GM19328 (cell line): ENCODE results near the gene RNF220.

Experiments used
- ATAC-seq: cut with Tn5 transposase; IDR thresholded peaks from one replicate; pipeline ENCODE4 v1.9.1; 2021; ENCODE audit warnings: mild to moderate bottlenecking, moderate library complexity; ENCODE audit not compliant: unreplicated experiment

Gene RNF220

DNA sequence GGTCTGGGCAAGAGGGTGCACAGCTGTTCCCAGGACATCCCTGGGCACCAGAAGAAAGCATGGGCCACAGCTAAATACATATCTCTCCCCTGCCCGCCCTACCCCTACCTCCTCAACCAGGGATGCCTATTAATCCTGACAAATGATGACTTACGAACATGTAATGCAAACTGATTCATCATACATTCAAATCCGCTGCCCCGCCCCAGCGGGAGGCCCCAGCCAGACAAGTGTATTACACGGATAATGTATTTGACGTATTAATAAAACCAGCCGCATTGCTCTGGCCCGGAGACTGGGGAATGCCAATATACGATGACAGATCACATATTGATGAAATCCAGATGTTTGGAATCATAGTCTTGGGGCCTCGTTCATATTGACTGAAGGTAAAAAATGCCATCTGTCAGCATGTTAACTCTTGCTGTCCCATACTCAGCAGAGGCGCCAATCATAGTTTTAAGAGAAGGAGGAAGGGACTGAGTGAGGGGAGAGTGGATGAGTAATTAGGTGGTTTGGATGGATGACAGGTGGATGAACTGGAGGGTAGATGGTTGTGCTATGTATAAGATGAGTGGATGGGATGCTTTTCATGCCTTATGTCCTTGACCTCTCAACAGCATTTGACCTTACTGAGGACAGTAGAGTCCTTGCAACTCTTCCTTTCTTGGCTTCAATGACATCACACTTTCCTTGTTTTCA is 201.0 kb downstream of the RNF220 start:
- no peak for ATAC-seq

DNA sequence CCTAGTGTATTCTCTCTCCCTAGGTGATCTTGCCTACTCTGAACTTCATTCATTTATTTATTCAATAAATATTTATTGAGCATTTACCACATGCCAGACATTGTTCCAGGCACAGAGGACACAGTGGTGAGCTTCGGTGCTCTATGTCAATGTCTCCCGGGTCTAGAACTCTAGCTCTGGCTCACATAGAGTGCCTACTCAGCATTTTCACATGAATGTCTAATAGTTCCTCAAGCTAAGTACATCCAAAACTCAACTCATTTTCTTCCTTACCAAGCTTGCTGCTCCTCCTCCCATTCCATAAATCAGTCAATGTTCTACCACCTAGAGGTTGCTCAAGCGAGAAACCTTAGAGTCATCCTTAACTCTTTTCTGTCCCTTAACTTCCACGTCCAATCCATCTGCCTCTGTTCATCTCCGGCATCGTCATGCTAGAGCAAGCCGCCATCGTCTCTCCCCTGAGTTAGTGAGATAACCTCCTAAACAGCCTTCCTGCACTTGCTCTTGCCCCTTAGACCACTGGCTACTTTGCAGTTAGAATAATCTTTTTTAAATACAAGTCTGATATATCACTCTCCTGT is 201.7 kb downstream of the RNF220 start:
- ATAC-seq = no peak

DNA sequence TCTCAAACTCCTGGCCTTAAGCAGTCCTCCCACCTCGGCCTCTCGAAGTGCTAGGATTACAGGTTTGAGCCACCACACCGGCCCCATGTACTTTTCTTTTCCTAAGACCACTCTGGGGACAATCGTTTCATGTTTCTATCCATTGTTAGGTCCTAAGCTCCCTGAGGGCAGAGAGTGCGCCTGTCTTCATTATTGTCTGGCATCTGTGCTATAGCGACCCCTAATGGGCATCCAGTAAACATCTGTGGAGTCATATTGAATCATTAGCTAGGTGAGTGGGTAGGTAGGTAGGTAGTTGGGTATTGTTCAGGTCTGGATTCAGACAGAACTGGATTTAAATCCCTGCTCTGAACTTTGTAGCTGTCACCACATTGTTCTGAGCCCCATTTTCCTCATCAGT is 203.1 kb downstream of the RNF220 start:
- no peak for ATAC-seq

DNA sequence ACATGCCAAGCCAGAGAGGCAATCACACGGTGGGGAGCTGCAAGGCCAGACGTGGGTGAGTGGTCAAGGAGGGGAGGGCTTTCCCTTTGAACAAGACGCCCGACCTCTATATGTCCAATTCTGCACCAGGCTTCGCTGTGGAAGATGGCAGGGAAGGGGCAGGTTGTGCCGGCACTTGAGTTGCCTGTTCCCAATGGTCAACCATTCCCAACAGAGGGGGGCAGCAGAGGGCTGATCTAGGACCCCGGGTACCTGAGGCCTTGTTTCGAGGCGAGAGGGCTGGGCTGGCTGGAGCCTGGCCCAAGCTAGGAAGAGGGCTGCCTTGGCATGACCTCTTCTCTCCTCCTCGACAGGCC is 204.3 kb downstream of the RNF220 start:
- no peak for ATAC-seq

DNA sequence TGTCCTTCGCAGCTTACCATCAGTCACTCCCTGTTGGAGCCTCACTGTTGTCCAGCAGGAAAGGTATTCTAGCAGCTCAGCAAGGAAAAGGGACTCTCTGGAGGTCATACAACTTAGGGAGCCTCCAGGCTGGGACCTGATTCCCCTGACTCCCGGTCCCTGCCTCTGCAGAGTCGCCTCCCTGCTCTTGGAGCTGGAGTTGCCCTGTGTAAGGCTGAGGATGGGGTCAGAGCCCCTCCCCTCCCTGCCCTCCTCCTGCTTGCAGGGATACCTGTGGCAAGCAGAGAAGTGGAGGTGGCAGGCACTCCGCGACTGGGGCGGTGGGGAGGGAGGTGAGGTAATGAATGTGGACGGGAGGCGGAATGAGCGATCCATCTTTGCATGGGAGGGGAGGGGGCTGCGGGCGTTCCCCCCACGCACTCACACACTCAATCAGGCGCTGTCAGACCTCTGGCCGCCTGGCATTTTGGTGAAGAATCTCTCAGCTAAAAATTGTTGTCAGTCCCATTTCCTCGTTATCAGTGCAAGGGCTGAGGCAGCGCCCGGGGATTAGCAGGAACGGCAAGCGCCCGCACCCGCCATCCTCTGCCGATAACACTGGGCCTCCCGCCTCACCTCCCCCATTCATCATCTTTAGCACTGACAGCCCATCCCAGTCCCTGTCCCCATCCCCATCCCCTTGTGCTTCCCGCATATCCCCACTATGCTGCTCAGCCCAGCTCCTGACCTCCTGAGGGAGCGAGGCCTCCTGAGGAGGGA is 204.9 kb downstream of the RNF220 start:
- no peak for ATAC-seq

DNA sequence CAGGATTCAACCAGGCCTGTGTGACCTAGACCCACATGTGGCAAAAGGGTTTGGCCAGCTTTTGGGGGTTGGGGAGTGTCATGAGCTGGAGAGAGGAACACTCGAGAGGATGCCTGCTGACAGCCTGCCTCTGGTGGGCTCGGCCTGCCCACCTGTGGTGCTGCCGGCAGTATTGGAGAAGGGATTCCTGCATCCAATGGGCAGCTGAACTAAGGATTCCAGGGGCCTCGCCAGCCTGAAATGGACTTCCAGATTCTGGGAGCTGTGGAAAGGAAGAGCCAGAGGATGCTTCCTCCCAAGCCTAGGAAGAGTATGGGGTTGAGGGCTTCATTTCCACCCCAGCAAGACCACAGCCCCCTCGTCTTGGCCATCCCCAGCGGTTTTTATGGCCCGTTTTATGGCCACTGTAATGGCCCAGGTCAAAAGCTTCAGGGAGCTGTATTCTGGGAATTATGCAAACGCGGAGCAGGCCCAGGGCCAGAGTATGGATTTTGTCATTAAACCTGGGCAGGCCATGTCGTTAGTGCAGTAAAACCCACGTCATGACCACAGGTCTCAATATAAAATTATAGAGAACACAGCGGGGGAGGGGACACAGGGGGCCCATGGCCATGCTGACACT is 205.6 kb downstream of the RNF220 start:
- no peak for ATAC-seq

DNA sequence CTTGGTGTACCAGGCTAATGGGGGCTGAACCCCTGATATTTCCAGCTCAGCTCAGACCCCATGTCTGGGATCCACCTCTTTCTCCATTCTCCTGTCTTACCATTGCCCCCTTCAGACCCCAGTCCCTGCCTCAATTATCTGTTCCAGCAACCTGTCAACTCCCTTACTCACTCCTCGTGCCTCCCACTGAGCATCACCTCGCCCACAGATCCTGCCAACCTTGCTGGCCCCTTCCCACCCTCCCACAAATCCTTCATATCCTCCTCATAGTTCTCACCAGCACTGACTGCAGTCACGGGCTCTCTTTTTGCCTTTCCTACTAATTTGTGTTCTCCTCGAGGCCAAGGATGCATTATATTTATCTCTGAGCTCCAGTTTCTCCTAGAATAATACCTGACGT is 206.4 kb downstream of the RNF220 start:
- no peak for ATAC-seq

DNA sequence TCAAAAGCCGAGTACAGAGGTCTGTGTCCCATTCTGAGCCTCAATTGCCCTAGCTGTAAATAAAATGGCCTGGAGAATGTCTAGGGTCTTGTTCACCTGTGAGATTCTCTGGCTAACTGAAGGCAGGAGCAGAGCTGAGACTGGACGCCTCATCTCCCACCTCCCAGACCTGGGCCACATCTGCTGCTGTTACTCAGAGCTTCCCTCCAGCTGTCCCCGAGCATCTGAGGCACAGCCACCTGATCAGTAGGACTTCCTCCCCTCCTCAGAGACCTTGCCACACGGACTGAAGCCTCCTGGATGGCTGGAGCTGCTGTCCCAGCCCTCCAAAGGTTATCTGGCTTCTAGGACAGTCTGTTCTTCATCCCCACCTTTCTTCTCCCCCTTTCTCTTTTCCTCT is 206.8 kb downstream of the RNF220 start:
- no peak for ATAC-seq

DNA sequence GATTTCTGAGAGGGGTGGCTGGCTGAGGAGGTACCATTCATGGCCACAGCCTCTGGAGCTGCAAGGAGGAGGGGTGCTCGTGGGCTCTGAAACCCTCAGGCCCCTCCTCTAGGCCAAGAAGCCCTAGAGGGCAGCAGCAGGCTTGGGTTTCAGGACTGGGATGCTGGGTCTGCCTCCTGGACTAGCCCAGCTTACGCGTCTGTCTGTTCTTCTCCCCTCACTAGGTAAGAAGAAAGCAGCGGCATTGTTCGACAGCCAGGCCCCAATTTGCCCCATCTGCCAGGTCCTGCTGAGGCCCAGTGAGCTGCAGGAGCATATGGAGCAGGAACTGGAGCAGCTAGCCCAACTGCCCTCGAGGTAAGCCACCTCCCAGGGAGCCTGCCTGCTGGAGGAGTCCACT is 208.9 kb downstream of the RNF220 start:
- no peak for ATAC-seq

DNA sequence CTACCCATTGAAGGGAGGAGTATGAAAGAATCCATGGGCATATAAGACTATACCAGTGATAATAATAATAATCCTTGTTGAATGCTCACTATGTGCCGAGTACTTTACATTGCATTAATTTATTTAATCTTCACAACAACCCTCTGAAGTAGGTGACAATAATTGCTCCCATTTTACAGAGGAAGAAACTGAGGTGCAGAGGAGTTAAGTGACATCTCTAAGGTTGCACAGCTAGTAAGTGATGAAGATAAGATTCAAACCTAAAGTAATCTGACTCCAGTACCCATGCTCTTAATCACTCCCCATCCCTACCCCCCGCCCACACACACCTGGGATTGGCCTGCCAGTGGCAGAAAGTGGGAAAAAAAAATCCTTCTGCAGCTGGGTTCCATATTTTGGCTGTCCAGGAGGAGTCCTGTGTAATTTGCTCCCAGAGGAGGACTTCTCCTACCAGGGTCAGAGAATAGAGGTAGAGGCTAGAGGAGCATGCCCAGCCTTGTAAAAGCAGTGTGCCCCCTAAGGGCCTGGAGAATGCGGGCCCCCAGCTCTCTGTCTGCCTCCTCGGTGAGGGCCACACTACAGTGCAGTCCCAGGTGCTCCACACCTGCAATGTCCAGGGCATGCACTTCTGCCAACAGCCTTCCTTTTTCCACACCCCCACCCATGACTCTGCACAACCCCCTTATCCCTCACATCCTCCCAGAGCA is 211.4 kb downstream of the RNF220 start:
- no peak for ATAC-seq

DNA sequence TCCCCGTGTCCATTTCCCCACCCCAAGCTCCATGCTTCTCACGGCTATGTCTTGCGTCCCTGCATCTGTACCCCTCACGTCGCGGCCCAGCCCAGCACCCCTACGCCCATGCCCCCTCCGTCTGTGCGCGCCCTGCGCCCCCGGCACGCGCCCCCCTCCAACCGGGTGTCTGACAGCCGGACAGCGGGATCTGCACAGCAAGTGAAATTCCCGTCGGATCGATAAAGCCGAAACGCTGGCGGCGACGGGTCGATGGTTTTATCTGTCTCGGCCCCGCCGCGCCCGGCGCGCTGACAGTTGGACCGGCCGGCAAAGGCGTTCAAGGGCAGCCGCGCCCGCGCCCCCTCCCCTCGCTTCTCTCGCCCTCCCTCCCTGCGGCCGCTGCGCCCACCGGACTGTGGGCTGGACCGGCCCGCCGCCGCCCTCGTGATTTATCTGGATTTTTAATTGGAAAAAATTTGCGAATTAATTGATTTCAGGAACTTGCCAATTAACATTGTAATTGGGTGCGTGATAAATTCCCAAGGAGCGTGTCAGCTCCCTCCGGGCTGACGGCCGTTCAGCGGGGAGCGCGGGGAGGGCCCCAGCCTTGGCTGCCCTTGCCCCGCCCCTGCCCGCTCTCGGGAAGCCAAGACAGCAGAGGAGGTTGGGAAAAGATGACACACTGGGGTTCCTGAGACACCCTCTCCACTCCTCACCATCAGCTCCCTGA is 212.1 kb downstream of the RNF220 start:
- ATAC-seq = no peak

DNA sequence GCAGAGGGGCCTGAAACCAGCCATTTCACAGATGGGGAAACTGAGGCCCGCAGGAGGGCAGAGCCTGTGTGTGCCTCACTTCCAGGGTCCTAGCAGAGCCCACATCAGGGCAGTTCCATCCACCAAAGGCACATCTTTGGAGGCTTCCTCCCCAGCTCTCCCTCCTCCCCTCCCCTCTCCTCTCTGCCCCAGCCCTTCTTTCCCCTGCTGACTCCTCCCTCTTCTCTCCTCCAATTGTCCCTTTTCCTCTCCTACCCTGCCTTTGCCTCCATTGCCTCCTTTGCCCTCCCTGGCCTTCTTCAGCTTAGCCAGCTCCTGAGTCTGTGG is 212.6 kb downstream of the RNF220 start:
- ATAC-seq = no peak

DNA sequence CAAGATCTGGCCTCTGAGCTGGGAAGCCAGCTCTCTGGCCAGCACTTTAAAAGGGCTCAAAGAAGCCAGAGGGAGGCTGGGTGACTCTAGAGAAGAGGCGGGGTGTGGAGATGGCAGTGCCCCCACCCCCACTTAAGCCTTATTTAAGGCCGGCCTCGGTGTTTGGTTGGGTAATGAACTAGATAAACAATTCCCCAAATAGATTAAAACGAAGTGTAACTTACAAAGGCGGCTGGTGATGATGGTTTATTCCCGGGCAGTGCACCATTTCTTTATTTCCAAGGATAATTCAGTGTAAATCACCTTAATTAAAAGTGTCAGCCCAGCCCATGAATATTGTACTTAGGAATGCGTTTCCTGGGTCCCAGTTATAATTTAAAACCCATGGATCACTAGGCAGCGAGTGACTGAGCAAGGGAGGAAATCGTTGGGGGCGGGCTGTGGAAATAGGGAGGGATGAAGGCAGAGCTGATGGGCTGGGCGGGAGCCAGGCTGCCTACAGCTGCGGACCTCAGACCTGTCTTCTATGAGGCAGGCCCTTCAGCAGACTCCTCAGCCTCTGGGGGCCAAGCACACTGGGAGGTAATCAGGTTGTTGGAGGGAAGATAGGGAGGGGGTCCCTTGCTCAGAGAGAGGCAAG is 214.3 kb downstream of the RNF220 start:
- no peak for ATAC-seq

DNA sequence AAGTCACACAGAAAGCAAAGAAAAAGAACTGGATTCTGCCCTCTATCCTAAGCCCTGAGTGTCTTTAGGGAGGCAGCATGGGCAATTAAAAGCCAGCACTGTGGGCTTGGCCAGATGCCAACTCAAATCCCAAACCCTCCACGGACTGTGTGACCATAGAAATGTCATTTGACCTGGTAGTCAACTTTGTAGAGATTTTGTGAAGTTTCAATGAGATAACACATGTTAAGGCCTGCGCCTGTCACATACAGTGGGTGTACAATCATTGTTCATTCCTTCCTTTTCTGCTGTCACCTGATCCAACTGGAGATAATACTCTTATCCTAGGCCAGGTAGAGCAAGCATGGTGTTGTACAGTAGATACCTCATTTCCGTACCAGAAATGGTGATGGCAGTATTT is 215.0 kb downstream of the RNF220 start:
- ATAC-seq = no peak

DNA sequence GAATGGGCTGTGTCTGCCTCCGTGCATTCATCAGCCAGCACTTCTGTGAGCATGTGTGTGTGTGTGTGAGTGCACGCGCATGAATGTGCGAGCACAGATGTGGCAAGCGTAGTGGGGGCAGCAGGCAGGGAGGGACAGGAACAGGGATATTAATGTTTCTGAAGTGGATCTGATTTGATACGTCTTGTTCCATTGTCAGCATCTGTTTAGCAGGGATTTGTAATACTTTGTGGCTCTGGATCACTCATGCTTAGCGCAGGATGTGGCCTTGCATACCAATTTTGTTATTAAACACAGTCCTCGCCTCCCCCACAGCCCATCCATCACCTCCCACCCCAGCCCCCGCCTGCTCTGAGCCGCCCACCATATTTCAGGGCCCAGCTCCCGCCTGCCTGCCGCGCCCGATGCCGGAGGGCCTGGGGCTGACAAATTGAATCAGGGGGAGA is 216.8 kb downstream of the RNF220 start:
- no peak for ATAC-seq

DNA sequence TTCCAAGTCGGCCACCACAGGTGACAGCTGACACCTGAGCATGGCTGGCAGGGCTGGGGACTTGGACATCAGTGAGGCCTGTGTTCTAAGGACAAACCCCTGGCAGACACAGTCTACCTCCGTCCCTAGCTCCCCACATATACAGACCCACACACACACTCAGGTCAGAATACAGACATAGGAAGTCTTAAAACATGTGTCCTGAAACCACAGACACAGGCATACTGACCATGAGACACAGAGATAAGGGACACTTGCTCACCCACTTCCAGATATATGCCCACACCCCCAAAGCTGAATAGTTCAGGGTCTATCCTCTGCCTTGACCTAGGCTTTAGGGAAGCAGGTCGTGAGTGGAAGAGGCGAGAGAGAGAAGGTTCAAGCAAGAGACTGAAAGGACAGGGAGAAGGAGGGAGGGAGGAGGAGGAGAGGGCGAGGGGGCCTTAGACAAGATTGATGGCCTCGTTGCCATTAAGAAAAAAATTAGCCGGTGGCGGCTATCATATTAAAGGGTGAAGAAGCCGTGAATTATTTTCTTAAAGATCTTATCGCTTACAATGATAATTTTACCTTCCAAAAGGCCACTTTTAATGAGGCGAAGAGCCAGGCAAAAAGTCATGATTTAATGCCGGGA is 219.3 kb downstream of the RNF220 start:
- no peak for ATAC-seq

DNA sequence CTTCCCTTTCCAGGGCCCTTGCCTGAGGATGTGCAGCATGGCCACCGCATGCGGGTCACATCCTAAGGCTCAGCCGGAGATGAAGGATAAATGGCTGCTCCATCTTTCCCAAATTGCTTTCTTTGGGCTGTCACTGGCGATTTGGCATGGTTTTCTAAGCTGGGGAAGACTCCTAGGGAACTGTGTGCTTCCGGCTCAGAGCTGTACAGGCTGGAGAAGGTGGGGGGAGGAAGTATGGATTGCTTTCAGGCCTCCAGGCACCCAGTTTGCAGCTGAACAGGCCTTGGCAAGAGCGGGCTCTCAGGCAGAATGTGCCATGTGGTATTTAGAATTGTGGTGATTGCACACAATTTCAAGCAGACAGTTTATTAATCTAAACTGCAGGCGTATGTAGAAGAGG is 220.3 kb downstream of the RNF220 start:
- no peak for ATAC-seq

DNA sequence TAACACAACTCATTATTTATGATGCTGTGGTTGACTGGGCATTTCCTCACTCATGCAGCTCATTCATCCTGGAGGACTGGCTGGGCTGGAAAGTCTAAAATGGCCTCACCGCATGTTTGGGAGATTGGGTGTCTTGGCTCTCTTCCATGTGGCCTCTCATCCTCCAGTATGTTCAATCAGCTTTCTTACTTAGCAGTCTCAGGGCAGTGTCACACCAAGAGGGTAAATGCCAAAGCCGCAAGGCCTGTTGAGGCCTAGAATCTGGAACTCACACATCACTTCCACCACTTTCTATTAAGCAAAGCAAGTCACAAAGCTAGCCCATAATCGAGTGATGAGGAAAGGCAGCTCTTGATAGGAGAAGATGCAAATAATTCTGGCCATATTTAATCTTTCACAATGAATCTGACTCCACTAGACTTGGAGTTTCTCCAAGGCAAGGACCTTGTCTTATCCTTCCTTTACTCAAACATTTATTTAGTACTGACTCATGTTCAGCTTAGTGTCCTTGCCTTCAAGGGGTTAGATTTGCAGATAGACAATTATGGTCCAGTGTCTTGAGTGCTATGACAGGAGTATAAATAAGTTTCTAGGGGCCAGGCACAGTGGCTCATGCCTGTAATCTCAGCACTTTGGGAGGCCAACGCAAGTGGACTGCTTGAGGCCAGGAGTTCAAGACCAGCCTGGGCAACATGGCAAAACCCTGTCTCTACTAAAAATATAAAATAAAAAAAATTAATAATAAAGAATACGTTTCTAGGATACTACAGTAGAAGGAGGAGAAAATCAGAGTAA is 224.1 kb downstream of the RNF220 start:
- no peak for ATAC-seq

DNA sequence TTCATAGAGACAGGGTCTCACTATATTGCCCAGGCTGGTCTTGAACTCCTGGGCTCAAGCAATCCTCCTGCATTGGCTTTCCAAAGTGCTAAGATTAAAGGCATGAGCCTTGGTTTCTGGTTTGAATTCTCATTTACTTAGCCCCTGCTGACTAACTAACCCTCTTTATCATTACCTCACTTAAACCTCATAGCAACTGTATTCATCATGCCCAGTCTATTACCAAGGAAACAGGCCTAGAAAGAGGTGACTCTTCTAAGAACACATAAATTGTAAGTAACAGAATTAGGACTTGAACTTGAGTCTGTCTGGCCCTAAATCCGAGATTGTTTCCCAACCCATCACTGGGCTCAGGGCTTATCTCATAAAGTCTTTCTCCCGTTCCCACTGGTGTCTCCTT is 225.1 kb downstream of the RNF220 start:
- no peak for ATAC-seq
